ENCODE results near the gene ADM5. TPM values are rescaled to one million over a fixed set of nuclear protein-coding genes. Genes with fewer than 3 reads are reported as not detected.

Gene ADM5
- polyA plus RNA-seq, 10 donors = 0.47 to 1.4 (median 0.93) TPM

DNA sequence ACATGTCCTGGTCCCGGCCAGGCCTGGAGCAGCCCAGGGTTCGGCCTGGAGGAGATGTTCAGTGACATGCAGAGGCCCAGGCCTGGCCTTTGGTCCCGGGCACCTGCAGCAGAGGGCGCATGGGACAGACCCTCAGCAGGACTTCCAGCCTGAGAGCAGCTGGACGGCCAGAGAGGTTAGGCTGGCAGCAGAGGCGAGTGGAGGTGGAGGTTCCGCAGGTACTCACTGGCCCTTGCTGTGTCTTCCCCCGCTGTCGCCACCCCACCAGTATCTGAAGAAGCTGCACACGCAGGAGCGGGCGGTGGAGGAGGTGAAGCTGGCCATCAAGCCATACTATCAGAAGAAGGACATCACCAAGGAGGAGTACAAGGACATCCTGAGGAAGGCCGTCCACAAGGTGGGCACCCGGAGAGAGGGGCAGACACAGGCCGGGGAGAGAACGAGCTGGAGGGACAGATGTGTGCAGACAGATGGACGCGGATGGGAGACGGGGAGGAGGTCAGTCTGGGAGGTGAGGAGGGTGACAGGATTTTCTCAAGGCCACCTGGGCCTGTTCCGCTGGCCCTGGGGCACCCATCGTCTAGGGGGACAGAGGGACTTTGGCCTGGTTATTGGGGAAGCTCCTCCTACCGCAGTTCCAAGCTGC is 31.8 kb upstream of the ADM5 start:
- DNase-seq = no peak

DNA sequence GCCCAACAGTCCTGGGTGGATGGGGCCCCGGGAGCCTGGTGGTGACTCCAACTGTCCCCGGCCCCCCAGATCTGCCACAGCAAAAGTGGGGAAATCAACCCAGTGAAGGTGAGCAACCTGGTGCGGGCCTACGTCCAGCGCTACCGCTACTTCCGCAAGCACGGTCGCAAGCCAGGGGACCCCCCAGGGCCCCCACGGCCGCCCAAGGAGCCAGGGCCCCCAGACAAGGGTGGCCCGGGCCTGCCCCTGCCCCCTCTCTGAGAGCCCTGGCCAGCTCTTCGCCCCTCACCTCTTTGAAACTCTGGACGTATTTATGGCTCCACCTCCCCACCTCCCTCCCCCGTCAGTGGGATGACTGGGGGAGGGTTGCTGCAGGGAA is 31.3 kb upstream of the ADM5 start:
- no peak for DNase-seq

DNA sequence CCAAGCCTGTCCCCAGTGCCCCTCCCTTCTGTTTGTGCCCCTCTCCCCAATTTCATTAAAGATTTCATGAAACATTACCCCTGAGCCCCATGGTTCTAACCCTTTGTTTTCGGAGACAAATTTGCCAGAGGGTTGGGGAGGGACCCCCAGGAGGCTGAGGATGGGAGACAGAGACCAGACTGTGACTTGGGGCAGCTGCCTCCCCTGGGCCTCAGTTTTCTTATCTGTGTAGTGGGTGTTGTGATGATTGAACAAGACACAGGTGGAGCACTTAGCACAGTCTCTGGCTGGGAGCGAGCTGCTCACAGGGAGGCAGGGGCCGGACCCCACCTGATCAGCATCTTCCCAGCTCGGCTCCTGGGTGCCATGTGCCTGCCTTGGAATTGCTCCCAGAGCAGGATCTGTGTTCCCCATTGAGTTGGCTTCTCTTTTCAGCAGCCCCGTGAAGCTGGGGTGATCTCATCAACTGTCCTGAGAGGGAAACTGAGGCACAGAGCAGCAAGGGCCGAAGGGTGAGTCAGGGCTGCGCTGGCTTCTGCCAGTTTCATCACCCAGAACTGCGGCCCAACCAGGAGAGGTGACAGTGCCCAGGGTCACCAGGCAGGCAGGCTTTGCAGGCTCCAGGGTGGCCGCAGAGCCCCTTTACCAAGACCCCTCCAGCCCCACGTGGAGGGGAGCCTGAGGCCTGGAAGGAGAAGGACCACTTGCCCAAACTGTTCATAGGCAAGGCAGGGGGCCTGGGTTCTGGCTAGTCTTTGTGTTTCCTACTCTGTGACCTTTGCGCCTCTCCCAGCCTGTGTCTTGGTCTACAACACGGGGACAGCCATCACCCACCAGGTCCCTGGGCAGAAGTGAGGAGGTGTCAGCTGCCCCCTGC is 30.6 kb upstream of the ADM5 start:
- DNase-seq = no peak

DNA sequence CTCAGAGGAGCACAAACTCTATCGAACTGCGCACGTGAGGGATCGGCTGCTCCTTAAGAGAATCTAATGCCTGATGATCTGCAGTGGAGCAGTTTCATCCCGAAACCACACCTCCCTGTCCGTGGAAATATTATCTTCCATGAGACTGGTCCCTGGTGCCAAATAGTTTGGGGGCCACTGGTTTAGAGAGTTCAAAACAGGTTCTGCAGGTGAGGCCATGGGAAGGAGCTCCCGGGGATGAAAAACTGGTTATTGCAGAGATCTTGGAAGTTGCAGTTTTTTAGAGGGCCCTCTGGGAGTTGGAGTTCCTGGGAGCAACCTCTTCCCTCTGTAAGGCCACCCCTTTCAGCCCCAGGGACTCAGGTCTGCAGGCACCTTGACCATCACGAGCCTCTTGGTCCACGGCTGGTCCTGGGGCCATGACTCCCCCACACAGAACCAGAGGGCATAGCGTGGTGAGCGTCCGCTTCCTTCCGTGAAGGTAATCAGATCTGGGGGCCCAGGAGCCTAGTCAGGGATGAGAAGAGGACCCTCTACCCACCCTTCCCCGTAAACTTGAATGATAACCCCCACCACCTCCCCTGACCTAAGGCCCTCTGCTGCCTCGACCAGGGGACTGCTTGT is 28.9 kb upstream of the ADM5 start:
- no peak for DNase-seq

DNA sequence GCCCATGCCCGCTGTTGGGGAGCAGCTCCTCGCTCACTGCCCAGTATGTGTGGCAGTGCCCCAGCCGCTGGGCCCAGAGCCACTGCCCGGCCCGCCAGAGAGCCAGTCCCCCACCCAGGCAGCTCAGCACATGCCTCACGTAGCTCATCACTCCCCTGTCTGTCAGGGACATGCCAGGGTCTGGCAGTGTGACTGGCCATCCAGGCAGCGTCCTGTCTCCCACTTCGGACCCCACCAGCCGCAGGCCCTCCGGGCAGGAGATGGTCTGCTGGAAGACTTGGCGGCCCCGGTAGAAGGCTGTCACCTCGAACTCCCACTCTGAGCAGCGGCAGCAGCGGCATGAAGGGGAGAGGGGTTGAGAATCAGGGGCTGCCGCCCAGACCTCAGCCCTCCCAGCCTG is 27.4 kb upstream of the ADM5 start:
- no peak for DNase-seq

DNA sequence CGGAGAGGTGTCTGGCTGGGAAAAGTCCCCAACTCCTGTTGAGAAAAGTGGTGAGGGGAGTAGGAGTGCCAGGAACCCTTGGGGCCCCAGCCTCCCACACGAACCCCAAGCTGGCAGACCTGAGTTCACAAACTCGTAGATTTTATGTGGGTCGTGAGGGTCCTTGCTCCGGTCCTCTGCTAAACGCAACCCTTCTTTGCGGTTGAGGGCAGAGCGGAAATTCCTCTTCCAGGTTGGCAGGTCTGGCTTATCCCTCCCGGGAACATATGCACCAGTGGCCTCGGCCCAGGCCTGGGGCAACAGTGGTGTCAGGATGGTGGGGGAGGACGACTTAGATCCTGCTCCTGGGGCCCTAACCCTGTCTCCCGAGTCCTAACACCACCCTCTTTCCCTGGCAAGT is 26.2 kb upstream of the ADM5 start:
- no peak for DNase-seq

DNA sequence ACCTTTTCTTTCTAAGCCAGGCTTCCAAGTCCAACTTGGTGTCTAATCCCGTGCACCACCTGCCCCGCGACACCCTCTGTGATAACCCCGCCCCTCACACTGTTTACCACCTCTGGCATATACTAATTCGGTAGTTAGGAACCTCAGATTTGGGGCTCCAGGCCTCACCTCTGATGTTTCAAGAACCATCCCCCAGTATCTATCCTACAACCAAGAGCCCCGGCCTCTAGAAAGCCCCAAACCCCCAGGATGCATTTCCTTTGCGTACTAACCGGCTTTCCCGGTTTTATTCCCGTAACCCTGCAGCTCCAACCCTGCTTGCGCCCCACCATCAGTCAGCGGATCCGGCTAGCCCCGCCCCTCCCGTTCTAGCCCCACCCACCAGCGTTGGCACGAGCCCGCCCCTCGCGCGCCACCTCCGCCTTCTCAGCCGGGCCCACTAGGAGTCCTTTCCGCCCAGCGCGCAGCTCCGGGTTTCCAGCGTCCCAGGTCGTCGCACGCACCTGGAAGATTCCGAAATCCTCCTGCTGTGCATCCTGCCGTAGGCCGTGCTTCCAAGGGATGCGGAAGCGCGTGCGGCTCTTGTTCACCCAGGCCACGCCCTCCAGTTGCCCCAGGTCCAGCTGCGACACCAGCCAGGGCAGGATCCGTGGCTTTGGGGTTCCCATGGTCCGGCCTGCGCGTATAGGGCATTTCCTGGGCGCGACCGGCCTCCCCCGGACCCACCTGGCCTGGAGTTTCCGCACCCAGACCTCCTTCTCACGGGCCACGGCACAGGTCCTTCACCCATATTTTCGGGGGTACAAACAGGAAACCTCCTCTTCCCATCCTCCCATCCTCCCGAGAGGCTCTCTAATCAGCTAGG is 25.0 kb upstream of the ADM5 start:
- peak; percentile 65 to 86 (median 70) for DNase-seq

DNA sequence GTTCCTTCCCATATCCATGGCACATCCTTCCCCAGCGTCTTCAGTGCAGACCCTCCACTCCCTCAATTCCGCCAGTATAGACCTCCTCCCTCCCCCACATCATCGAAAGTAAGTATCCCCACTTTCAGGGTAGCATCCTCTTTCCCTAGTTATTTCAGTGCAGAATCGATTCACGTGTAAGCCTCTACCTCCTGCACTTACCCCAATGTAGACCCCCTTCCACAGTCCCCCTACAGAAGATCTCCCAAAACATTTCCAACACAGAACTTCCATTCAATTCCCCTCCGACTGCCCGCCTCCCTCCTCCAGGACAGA is 24.4 kb upstream of the ADM5 start:
- no peak for DNase-seq

DNA sequence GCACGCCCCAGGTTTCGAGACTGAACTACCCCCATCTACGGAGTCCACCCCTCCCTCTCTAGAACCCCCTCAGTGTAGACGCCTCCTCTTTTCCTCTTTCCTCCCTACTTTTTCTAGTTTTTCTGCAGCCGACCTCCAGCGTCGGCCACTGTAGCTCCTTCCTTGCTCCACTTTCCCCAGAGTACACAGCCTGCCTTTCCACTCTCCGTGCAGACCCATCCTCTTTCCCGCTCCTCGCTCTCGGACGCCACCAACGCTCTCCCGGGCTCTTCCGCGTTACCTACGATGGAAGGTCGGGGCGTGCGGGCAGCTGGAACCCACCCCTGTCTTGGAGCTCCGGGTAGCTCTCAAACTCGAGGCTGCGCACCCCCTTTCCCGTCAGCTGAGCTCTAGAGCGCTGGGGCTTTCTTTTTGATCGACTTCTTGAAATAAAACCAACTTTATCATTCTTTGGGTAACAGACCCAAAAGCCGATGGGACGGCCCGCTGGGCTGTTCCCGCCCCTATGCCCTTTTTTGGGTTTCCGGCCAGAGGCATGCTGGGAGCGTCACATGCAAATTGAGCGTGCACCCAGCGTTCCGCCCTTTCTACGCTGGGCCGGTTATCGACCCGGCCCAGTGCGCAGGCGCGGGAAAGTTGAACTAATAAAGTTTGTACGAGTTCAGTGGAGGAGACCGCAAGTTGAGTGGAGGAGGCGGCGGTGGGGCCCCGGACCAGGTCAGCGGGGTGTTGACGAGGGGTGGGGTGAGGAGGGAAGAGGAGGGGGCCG is 23.9 kb upstream of the ADM5 start, which contains the start of the genes BCL2L12 and IRF3:
Gene BCL2L12 (plus strand): TSS at position 583 of the 769 bp plus-strand sequence. CDS start 760 bp downstream, outside the sequence.
Gene IRF3 (minus strand): TSS at position 507 of the 769 bp plus-strand sequence. CDS start 1,019 bp downstream, outside the sequence.
- peak; percentile 97 to 99 (median 99) for DNase-seq

DNA sequence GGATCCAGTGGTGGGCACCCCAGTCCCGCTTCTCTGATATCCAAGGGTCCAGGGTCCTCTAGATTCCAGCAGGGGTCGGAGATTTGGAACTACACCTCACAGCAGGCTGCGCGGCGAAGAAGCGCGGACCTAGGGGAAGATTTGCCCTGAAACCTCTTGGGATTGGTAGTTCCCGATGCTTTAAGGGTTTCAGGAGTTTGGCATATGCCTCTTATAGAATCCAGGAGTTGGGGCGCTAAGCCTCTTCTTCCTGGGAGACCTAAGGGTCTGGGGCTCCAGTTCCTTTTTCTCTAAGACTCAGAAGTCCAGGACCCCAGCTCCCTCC is 23.3 kb upstream of the ADM5 start:
- no peak for DNase-seq

DNA sequence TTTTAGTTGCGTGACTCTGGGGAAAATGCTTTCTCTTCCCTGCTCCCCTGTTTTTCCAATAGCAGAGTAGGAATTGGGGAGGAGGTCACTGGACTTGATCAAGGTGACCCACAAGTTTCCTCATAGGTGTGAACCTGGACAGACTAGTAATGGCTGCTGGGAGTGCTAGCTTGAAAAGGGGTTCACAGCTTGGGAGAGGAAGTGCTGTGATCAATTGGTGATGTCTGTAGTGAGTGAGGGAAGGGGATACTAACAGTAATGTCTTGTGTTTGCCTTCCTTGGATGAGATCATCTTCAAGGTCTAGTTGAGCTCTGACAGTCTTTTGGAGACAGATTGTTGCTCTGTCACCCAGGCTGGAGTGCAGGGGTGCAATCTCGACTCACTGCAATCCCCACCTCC is 21.9 kb upstream of the ADM5 start:
- no peak for DNase-seq

DNA sequence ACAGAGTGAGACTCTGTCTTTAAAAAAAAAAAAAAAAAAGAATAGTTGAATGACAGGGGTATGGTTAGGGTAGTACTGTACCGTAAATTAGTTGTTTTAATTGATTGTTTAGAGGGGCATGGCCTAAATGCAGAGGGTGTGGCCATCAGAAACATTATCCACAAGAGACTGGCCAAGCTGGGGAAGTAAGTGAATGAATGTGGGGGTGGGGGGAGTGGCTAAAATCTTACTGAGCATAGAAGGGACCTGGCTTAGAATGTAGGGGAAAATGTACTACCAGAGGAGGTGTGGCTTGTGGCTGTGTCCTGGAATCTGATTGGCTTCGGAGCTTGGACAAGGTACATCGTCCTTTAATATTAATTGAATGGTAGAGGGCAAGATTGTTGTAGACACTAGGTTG is 19.9 kb upstream of the ADM5 start:
- no peak for DNase-seq

DNA sequence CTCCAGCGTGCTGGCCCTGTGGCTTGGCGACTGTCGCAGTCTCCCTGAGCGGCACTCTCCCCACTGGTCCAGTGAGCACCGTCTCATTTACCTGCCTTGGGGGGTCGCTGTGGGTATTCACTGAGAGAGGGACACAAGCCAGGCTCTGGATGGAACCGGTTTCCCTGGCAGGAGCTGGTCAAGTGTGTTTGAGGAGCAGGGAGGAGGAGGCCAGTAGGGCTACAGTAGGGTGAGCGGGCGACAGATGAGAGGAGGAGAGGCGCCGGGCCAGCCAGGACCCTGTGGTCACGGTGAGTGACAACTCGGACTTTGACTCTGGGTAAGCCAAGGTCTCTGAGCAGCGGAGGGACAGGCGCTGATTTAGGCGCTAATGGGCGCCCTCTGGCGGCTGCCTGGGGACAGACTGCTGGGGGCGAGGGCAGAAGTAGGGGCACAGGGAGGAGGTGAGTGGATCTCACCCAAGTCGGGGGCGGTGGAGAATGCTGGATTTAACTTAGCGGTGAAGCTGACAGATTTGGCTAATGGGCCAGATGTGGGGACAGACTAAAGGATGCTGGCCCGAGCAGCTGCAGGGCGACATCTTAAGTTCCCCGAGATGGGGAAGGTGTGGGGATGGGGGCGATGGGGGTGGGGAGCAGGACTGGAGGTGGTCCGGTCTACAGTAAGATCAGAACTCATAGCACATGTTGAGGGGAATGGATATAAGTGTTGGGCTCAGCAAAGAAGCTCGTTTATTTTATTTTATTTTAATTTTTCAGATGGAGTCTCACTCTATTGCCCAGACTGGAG is 17.1 kb upstream of the ADM5 start:
- DNase-seq = peak in 2 of 3 donors; percentile 69 to 83

DNA sequence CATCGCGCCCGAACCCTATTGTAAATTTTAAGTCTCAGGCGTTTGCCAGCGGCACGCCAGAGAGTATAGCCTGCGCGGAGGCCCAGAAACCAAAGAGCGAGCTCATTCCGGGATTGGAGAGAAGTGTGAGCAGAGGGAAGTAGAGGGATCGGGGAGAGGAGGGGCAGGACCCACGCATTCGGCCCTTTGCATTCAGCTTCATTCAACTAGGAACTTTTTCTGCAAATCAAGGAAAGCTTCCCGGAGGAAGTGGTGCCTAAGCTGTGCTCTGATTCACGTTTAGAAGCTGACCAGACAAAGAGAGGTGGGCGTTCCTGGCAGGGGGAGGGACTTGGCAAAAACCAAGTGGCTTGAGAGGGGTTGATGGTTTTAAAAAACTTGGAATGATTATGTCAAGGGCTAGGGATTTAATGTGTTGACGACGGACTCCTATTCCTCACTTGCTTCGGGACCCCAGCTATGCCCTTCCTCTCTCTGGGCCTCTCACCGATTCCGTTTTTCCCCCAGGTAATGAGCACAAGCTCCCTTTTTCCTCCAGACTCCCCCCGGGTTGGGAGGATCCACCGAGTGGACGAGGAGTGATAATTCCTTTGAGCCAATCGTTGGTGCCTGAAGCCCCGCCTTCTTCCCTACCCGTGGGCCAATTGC is 13.1 kb upstream of the ADM5 start:
- peak in 1 of 3 donors; percentile 95 for DNase-seq

DNA sequence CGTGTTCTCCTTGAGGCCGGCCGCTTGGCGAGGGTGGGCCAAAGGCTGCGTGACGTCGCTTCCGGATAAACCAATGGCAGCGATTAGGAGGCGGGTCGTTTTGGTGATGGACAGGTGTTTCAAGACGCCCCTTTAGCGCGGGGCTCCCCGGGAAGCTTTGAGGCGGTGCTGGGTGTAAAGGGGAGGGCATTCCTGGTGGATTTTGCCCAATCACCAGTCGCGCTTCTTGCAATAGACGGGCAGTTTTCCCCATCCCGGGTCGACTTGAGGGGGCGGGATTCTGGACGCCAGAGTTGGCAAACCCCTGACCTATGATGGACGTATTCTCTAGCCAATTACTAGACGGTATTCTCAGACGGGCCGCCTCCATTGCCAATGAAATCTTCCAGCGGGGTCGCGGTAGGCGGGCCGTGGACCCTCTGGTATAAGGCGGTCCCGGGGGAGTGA is 12.6 kb upstream of the ADM5 start:
- peak; percentile 100 for DNase-seq

DNA sequence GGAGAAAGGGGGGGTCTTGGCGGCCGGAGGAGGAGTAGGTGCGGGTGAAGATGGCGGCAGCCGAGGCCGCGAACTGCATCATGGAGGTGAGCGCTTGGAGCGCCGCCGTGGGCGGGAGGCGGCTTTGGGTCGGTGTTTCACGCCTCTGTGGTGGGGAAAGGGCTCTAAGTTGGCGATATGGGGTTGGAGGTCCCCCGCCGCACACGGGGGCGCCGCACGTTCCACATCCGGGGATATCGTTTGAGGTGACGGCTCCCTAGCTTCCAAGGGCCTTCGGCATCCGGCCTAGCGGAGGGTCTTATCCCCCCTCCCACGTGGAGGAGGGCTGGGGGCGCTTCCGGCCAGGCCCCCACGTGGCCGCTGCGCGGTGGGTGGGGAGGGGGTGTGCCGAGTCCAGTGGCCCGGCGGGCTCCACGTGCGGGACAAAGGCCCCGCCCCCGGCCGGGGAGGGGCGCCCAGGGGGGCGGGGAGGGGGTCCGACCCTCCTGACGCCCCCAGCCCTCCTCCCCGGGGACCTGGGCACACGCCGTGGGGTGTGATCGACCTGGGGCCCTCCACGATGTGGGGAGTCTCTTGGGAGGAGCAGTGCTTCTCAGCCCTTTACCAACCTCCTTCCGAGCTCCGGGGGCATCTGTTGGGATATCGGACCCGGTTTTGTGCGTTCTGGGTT is 12.0 kb upstream of the ADM5 start, which contains the start of gene PRMT1:
Gene PRMT1 (plus strand): TSS at position 41 of the 670 bp plus-strand sequence. CDS start 10 bp downstream, at position 51.
- peak in 1 of 3 donors; percentile 73 for DNase-seq

DNA sequence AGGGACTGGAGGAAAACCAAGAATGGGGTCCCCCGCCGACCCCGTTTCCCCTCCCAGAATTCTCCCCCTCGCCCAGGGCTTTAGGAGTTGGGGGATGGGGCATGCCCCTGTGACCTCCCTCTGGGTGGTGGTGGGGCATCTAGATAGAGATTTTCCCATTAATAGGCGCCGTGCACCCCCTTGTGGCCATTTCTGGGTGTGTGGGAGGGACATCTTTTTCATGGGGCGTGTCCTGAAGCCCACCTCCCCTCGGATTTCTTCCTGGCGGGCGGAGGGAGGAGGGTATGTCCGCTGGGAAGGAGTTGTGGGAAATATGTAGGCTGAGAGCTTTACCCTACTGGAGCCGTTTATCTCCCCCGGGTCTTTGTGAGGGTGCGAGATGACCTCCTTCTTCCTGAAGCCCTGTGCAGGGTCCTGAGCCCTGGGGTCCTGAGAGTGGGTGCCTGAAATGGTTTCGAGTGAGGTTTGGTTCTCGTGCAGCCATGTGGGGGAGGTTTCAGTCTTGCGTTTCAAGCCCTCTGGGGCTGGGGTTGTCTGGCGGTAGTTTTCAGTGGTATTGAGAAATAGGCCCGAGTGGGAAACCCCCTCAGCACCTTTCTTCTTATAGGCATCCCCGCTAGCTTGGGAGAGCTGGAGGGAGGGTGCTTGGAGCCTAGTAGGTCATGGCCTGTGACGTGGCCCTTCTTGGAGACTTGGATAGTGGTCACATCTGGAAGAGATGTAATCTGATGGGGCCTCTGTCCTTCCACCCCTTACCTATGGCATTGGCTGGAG is 11.3 kb upstream of the ADM5 start:
- DNase-seq = peak; percentile 69 to 92 (median 79)
